GM20431 (cell line): ENCODE data around the gene SRGAP1.
"Not testable (repeated sequence)": the region's sequence is repeated elsewhere in the genome, so short reads cannot be mapped to it uniquely, and the experiment has no call there.

ENCODE experiments used
- in situ Hi-C: fragments of 300-500 bp; cut with MseI, MboI; formaldehyde crosslinking; loops from one replicate; pipeline ENCODE4 v1.15.0; 2020; ENCODE audit warnings: low sequenced_read_pairs; ENCODE audit not compliant: unreplicated experiment

The SRGAP1 gene

DNA sequence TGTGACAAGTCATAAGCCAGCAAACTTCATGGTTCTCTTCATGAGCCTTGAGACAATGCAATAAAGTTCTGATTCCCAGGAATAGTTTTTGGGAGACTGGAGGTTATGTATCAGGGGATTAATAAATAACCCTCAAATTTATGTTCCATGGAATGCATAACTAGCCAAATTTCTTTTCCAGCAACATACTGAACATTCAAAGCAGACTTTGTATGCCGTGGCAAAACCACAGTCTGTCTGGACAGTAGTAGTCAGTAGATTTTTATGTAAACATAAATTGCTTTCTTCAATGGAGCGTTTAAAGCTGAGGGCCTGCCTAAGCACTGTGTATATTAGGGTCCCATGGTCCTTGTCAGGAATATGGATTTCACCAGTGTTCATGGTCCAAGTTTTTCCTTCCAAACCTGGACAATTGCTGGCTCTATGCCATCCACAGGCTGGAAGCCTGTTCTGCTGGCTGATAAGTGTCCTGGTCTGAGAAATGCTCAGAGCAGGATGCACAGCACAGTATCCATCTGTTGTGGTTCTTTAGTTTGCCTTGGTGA, 144.9 kb downstream of the SRGAP1 start:
- in situ Hi-C loops, result no loop called here

- in situ Hi-C loops, result no loop called here
Measured at GRCh38 chr12:63990828-63991547, 146.5 kb downstream of the SRGAP1 start.

DNA sequence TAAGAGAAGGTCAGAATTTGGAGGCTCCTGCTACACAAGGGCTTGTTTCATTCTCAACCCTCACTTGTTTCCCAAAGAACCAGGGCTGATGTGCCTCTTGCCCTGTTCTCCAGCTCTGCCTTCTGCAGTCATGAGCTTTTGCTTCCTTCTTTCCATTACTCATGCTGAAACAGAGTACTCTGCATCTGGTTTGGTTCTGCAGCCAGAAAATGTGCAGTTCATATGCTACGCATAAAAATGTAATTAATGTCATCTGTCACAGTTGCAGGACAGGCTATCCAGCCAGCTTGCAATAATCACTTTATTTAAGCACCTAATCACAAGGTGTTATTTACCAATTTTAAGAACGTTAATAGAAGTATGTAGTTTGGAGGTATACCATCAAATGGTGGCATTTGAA, 150.2 kb downstream of the SRGAP1 start:
- in situ Hi-C loops, result no loop called here

GRCh38 chr12:63995512-63995911, 151.0 kb downstream of the SRGAP1 start:
- in situ Hi-C loops, result no loop called here

- in situ Hi-C loops, result no loop called here
Measured at GRCh38 chr12:63996556-63996955, 152.1 kb downstream of the SRGAP1 start.

- in situ Hi-C loops, result no loop called here
Measured at GRCh38 chr12:63997198-63997597, 152.7 kb downstream of the SRGAP1 start.

DNA sequence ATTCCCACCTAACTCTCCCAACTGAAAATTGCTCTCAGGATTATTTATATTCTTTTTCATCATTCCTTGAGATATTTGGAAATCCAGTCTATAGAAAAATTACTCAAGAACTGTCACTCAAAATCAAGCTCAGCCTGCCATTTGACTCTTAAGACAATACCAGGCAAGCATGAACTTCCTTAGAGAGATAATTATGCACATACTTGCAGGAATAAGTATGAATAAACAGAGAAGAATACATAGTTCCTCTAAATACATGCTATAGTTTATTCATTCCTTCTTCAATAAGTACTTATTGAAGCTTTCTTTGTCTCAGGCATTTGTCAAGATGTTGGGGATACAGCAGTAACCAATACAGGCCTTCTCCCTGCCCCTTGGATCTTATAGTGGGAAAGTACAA, 154.1 kb downstream of the SRGAP1 start:
- in situ Hi-C loops, result no loop called here

GRCh38 chr12:63999853-64000252, 155.4 kb downstream of the SRGAP1 start:
- in situ Hi-C loops, result no loop called here

GRCh38 chr12:64001439-64001838, 156.9 kb downstream of the SRGAP1 start:
- in situ Hi-C loops, result no loop called here

DNA sequence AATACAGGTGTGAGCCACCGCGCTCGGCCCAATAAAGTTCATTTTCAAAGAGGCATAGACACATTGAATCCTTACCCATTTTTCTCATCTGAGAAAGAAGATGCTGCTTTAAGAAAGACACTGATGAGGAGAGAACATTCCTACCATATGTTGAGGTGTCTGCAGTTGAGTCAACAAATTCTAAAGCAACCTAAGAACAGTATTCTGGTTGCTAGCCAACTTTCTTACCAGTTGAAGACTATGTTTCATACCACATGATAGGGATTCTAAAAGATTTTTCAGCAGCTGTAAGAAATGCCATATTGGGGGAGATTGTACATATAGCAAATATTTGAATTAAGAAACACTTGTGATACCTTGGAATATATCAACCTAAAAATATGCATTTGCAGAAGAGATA, 160.1 kb downstream of the SRGAP1 start:
- in situ Hi-C loops, result no loop called here

DNA sequence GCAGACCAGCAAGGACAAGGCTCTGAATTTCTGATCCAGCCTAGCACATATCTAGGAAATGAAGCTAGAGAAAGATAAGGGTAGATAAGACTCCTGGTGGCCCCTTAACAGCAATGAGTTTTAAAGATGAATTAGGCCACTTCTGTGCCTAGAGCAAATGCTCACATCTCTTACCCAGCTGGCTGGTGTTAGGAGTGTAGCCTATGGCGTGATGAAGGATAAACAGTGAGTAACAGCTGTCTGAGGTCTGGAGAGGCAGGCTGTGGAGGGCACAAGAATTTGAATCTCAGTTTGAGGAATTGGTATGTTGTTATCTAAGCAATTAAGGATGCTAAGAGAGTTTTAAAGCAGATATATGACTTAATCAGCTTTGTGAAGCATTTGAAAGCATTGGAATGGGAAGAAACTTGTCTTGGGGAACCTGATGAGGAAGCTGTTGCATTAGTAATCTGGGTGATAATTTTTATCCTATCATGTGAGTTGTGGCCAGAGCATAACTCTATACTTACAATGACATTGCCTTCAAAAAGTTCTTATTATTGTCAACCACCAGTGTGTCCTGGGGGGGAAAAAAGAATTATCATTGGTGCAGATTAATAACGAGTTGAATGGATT, 161.8 kb downstream of the SRGAP1 start:
- in situ Hi-C loops, result no loop called here

DNA sequence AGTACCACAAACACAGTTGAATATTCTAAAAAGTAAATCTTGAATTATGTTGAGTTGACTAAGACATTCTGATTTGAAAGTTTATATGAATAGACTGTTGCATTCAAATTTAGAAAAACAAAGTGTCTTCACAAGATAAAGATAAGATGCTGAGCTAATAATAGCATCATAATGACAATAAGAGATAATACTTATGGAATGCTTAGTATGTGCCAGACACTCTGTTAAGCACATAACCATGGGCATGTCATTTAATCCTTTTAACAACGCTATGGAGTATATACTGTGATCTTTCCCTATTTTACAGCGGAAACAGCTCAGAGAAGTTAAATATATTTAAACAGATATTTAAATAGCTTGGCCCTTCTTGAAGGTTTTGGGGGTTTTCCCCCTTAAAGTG, 163.4 kb downstream of the SRGAP1 start:
- in situ Hi-C loops, result no loop called here

DNA sequence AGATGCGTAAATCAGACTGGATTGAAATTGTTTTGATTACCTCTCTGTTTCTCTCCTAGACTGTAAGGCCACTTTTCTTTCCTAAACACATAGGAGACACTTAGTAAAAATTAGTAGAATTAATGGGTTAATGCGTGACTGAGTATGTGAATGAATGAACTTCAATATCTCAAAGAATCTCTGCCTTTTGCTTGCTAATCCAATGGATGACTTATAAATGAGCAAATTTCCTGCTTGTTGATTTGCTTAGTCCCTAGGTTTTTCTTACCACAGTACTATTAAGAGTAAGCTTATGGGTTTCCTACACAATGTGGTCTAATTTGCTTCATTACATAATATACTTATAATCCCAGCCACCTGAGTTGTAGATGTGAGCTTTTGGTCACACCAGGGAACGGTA, 164.1 kb downstream of the SRGAP1 start:
- in situ Hi-C loops, result no loop called here

DNA sequence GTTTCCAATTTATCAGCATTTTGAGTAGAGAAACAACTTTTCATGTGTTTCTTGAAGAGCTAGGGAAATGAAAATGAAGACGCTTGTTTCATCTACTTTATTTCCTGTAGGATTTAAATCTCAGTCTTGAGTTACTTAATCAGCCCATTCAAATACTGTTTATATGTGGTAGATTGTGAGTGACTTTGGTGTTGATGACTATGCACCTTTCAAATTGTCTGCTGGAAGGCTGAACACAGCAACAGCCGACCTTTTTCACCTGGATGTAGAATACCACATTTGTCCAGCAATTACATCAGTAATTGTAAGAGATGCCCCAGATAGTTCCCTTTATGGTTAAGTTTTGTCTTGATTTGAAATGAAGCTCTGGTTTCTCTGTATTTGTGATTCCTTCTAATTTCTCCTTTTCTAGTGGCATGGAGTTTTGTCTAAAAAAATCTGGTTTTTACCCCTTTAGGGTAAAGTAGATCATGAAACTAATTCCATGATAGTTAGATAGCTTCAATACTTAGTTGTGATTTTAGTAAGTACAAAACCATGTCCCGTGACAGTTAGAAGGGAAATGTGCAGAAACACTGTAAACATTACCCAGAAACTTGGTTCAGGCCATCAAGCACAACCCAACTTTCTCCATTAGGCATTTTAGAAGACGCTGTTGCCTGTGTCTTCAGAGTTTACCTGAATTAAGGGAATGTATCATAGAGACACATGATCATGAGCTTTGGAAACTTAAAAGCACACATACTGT, 165.0 kb downstream of the SRGAP1 start:
- in situ Hi-C loops, result no loop called here

GRCh38 chr12:64010069-64010686, 165.7 kb downstream of the SRGAP1 start:
- in situ Hi-C loops, result no loop called here

DNA sequence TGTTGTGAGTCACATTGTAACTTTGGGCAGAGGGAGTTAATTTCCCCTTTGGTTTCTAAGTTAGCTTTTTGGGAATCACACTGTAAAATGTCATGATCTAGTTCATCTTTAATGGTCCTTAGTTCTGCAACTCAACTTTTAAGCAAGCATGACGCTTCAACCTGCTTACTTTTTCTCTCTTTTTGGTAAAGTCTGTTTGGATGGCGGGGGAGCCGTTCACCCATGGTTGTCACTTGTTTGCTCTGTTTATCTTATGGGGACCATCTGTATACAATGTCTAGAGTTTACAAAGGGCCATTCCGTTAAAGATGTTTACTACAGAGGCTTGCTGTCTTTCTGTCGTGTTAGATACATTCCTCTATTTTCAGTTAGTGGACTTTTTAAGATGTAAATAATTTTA, 172.0 kb downstream of the SRGAP1 start:
- in situ Hi-C loops, result no loop called here

- in situ Hi-C loops, result not testable (repeated sequence)
Measured at GRCh38 chr12:64018116-64018515, 173.6 kb downstream of the SRGAP1 start.

DNA sequence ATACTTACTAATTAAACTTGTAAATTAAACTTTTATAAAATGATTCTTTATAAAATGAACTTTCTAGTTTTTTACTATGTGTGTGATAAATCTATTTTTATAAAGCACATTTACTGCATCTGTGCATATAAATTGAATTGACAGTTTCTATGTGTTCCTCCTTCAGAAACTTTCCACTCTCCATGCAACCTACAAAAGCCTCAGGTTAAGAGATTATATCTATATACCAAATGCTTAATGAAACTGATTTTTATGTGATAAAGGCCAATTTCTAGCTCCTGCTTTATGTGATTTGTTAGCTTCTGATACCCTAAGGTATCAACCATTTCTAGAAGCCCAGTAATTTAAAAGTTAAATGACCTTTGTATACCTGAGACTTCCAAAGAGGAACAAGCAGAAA, 174.0 kb downstream of the SRGAP1 start:
- in situ Hi-C loops, result no loop called here

DNA sequence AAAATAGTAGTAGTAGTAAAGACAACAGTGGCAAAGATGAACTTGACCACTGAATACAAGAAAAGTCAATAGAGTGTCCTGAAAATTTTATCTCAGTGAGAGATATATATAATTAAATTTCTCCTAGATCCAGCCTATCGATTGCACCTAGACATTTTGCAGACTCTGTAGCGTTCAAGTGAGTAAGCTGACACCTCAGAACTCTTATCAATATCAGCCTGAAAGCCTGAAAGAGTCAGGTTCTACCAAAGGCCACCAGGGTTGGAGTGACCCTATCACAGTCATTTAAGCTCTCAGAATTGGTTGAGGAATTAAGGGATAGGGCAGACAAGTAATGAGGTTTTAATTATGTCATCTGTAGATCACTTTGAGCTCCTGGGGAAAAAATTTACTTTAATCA, 174.6 kb downstream of the SRGAP1 start:
- in situ Hi-C loops, result no loop called here

DNA sequence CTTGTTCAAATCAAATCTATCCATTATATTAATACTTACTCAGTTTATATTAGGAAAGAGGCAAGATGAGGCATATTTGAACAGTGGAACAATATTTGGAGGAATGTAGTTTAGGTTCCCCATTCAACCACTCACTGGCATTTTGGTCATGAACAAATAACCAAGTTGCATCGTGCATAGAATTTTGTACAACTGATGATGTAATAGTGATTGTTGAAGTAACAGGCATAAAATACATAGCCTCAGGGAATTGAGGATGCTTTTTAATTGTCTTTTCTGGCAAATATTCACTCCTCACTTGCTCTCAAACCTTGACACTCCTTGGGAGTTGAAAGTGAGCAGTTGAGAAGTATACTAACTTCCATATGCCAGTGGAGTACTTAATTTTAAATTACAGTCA, 175.2 kb downstream of the SRGAP1 start:
- in situ Hi-C loops, result no loop called here
